Kidney (tissue), 14 donors: ENCODE results near the gene NUP214. TPM values are rescaled to one million over a fixed set of nuclear protein-coding genes. Genes with fewer than 3 reads are reported as not detected.
"Not testable (repeated sequence)": the region's sequence is repeated elsewhere in the genome, so short reads cannot be mapped to it uniquely, and the experiment has no call there.

Experiments
- DNase-seq, 5 donors: peaks; one replicate each; pipeline ENCODE4 v3.0.0-alpha.2; 2013 to 2020
- FAIRE-seq: peaks from 2 replicates; lab custom pipeline; 2012; peaks lifted over from hg19 to GRCh38; lab: Jason Lieb, UNC
- H3K27ac ChIP-seq, 2 donors: one replicate each; pipeline ENCODE4 v1.7.0; 2013; ENCODE audit warnings: low read depth in 2 of 2, low read length in 2 of 2, inconsistent platforms in 1 of 2
- H3K27me3 ChIP-seq: one replicate; pipeline ENCODE4 v1.7.1; 2013; ENCODE audit warnings: low read length, inconsistent platforms; ENCODE audit not compliant: control insufficient read depth, insufficient read depth
- H3K36me3 ChIP-seq, 3 donors: one replicate each; pipeline versions ENCODE4 v1.7.0 to v1.7.1; 2013; ENCODE audit warnings: low read length in 3 of 3, control low read depth in 1 of 3, inconsistent platforms in 1 of 3; ENCODE audit not compliant: insufficient read depth in 3 of 3, control insufficient read depth in 2 of 3
- H3K4me1 ChIP-seq, 3 donors: one replicate each; pipeline versions ENCODE4 v1.7.0 to v1.7.1; 2013; ENCODE audit warnings: low read length in 3 of 3, inconsistent platforms in 1 of 3, low read depth in 1 of 3; ENCODE audit not compliant: control insufficient read depth in 2 of 3, insufficient read depth in 2 of 3
- H3K4me3 ChIP-seq, 3 donors: one replicate each; pipeline versions ENCODE4 v1.7.0 to v1.8.1; 2013; ENCODE audit warnings: low read length in 3 of 3, control low read depth in 1 of 3, inconsistent platforms in 1 of 3
- H3K9ac ChIP-seq, 3 donors: one replicate each; pipeline versions ENCODE4 v1.7.0 to v1.7.1; 2013; ENCODE audit warnings: low read length in 3 of 3, control low read depth in 1 of 3, inconsistent platforms in 1 of 3
- H3K9me3 ChIP-seq, 3 donors: one replicate each; pipeline versions ENCODE4 v1.7.0 to v1.7.1; 2013; ENCODE audit warnings: low read length in 3 of 3, control low read depth in 1 of 3, inconsistent platforms in 1 of 3; ENCODE audit not compliant: control insufficient read depth in 2 of 3, insufficient read depth in 1 of 3
- intact Hi-C: fragments of 100-400 bp; cut with DNase I; formaldehyde crosslinking; loops from one replicate; pipeline ENCODE4 v1.11.1; 2022
- polyA plus RNA-seq: library from polyadenylated mRNA; stranded (reverse); fragments of 350-450 nt; fragmentation: Illumina TruSeq; extraction: RNeasy Lipid Tissue Mini Kit (QIAGEN cat#74804); gene quantifications from one replicate; pipeline ENCODE4 v1.2.3, GENCODE V29; 2014; ENCODE audit warnings: low read depth, low replicate concordance; ENCODE audit not compliant: insufficient read depth
- total RNA-seq: library from RNA; stranded (reverse); fragmentation: NEBNext Ultra II Directional; extraction: Animal tissue kit (Norgen Biotek cat#: 25700); gene quantifications from one replicate; pipeline ENCODE4 v1.2.1, GENCODE V29; 2021
- TF ChIP-seq, protein P1 (sequence below): IDR thresholded peaks from 3 replicates; pipeline ENCODE4 v1.5.1; 2012; ENCODE audit warnings: mild to moderate bottlenecking, moderate library complexity, borderline replicate concordance; ENCODE audit not compliant: insufficient read depth; ENCODE audit errors: extremely low read depth
- donor health status: control.
- donor health status: control.
- donor health status: control.
- donor health status: control.
- donor health status: control.
- donor health status: DM: yes; HTN: yes; CAD: no.
- donor health status: Normal renal cell carcinoma (clear cell type).

NUP214 gene
- total and polyA plus RNA-seq, 2 donors from 2014 or later = 28.4 to 75.3 TPM

GRCh38 chr9:131201856-131202255 lies 76.5 kb downstream of the NUP214 start:
- no peaks in the 10 kb centered on the region for H3K4me1 ChIP-seq
- no peaks in the 10 kb centered on the region for H3K27me3 ChIP-seq
- peaks cover 4 to 51% (median 36%) of the 10 kb centered on the region in 3 donors for H3K36me3 ChIP-seq
- H3K9ac ChIP-seq = no peak overlapping the region
- TF ChIP-seq, protein P1, sequence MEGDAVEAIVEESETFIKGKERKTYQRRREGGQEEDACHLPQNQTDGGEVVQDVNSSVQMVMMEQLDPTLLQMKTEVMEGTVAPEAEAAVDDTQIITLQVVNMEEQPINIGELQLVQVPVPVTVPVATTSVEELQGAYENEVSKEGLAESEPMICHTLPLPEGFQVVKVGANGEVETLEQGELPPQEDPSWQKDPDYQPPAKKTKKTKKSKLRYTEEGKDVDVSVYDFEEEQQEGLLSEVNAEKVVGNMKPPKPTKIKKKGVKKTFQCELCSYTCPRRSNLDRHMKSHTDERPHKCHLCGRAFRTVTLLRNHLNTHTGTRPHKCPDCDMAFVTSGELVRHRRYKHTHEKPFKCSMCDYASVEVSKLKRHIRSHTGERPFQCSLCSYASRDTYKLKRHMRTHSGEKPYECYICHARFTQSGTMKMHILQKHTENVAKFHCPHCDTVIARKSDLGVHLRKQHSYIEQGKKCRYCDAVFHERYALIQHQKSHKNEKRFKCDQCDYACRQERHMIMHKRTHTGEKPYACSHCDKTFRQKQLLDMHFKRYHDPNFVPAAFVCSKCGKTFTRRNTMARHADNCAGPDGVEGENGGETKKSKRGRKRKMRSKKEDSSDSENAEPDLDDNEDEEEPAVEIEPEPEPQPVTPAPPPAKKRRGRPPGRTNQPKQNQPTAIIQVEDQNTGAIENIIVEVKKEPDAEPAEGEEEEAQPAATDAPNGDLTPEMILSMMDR = no peak
- intact Hi-C loops = no loop called here
- no peak overlapping the region for H3K27ac ChIP-seq
- no peak overlapping the region for H3K4me3 ChIP-seq
- no peak for DNase-seq
- no peak for FAIRE-seq
- H3K9me3 ChIP-seq = no peaks in the 10 kb centered on the region

- Histone ChIP-seq H3K9me3 (no peaks in the 10 kb centered on the region), H3K4me1 (no peaks in the 10 kb centered on the region), H3K27me3 (no peaks in the 10 kb centered on the region), H3K27ac (no peak overlapping the region), H3K36me3 (peaks cover 11 to 41% (median 23%) of the 10 kb centered on the region in 3 donors), H3K9ac (no peak overlapping the region), H3K4me3 (no peak overlapping the region)
- TF ChIP-seq, protein P1 = no peak
- DNase-seq (no peak), FAIRE-seq (no peak)
- intact Hi-C loops = no loop called here
These were observed 78.2 kb downstream of the NUP214 start for GRCh38 chr9:131203431-131204218.

DNA sequence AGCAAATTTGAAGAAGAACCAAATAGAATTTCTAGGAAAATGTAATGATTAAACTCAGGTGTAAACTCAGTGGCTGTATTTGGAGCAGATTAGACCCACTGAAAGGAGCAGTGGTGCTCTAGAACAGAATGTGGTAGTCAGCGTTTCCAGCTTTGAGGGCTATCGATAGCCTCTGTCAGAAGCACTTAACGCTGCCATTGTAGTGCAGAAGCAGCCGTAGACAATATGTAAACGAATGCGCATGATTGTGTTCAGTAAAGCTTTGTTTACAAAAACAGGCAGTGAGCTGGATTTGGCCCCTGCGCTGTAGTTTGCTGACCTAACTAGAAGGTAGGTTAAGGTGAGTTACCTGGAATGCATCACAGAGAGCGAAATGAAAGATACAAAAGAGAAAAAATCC lies 78.9 kb downstream of the NUP214 start:
- TF ChIP-seq, protein P1 = no peak
- Histone ChIP-seq H3K4me1 (no peaks in the 10 kb centered on the region), H3K4me3 (no peak overlapping the region), H3K9ac (no peak overlapping the region), H3K36me3 (peaks cover 11 to 35% (median 18%) of the 10 kb centered on the region in 3 donors), H3K9me3 (no peaks in the 10 kb centered on the region), H3K27ac (no peak overlapping the region), H3K27me3 (no peaks in the 10 kb centered on the region)
- no peak for DNase-seq
- no peak for FAIRE-seq
- intact Hi-C loops = no loop called here

DNA sequence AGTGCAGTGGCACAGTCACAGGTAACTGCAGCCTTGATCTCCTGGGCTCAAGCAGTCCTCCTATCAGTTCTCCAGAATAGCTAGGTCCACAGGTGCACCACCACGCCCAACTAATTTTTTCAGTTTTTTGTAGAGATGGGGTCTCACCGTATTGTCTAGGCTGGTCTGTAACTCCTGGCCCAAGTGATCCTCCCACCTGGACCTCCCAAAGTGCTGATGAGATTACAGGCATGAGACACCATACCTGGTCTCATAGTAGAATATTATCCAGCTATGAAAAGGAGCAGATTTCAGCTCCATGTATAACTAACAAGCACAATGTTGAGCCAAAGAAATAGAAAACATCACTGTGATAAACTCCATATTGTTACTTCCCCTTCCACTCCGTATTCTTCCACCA lies 81.1 kb downstream of the NUP214 start:
- TF ChIP-seq, protein P1 = no peak
- intact Hi-C loops = no loop called here
- Histone ChIP-seq H3K4me3 (no peak overlapping the region), H3K36me3 (peaks cover 10 to 27% (median 15%) of the 10 kb centered on the region in 3 donors), H3K27ac (no peak overlapping the region), H3K9me3 (peaks cover 0 to 1% (median 0%) of the 10 kb centered on the region in 3 donors), H3K4me1 (no peaks in the 10 kb centered on the region), H3K9ac (no peak overlapping the region), H3K27me3 (no peaks in the 10 kb centered on the region)
- FAIRE-seq = no peak
- DNase-seq = no peak

- DNase-seq, FAIRE-seq, H3K9ac ChIP-seq, intact Hi-C loops, H3K27me3 ChIP-seq, H3K27ac ChIP-seq, H3K4me1 ChIP-seq, H3K4me3 ChIP-seq, H3K9me3 ChIP-seq: not testable (repeated sequence)
- H3K36me3 ChIP-seq = peaks cover 4 to 14% (median 7%) of the 10 kb centered on the region in 3 donors
These were observed 86.5 kb downstream of the NUP214 start for GRCh38 chr9:131211920-131212319.
